Measurements from ENCODE around the gene RPS21.
A peak's percentile ranks its signal among the peaks of the same experiment; 100 is the strongest.

The RPS21 gene

GRCh38 chr20:62386383-62387218, at the start of gene RPS21:
Gene RPS21, plus strand, starts transcription at chr20:62387103. Its CDS starts 236 bp downstream, at chr20:62387339.
- H3K4me1 Mint-ChIP-seq = peaks cover 46% of the 10 kb centered on the region
- peak; percentile 96 for DNase-seq
- H3K27ac Mint-ChIP-seq = peak within 1 kb of the TSS; percentile 95
- H3K9me3 Mint-ChIP-seq = peaks cover 4% of the 10 kb centered on the region
- peaks cover 46% of the 10 kb centered on the region for H3K36me3 Mint-ChIP-seq
- H3K4me3 Mint-ChIP-seq = peak within 1 kb of the TSS; percentile 93
- no peaks in the 10 kb centered on the region for H3K27me3 Mint-ChIP-seq
- CTCF ChIA-PET = interaction anchor here (0.9 to 1.2 kb wide), 2 partner anchors 14 to 86 kb away, joined by 3 to 5 read pairs; no protein-coding TSS in a partner anchor

- CTCF ChIA-PET = no interaction called here
- H3K4me3 Mint-ChIP-seq = no peak overlapping the region
- DNase-seq = no peak
Observed at GRCh38 chr20:62337558-62338293, 49.2 kb upstream of the RPS21 start.

GRCh38 chr20:62338294-62338620, 48.6 kb upstream of the RPS21 start:
- H3K4me1 Mint-ChIP-seq = no peaks in the 10 kb centered on the region
- no peak for DNase-seq
- no peaks in the 10 kb centered on the region for H3K9me3 Mint-ChIP-seq
- peaks cover 16% of the 10 kb centered on the region for H3K27me3 Mint-ChIP-seq
- no peak overlapping the region for H3K4me3 Mint-ChIP-seq
- no peaks in the 10 kb centered on the region for H3K36me3 Mint-ChIP-seq
- CTCF ChIA-PET = no interaction called here
- H3K27ac Mint-ChIP-seq = no peak overlapping the region

More at GRCh38 chr20:62337558-62338293, 49.2 kb upstream of the RPS21 start:
- H3K27me3 Mint-ChIP-seq = peaks cover 16% of the 10 kb centered on the region
- H3K36me3 Mint-ChIP-seq = no peaks in the 10 kb centered on the region
- H3K4me1 Mint-ChIP-seq = no peaks in the 10 kb centered on the region
- H3K9me3 Mint-ChIP-seq = no peaks in the 10 kb centered on the region
- no peak overlapping the region for H3K27ac Mint-ChIP-seq

- Mint-ChIP-seq H3K27ac (no peak overlapping the region), H3K27me3 (peaks cover 19% of the 10 kb centered on the region), H3K9me3 (no peaks in the 10 kb centered on the region), H3K4me3 (no peak overlapping the region), H3K36me3 (no peaks in the 10 kb centered on the region), H3K4me1 (no peaks in the 10 kb centered on the region)
- CTCF ChIA-PET = no interaction called here
- DNase-seq = no peak
Observed at GRCh38 chr20:62339647-62340062, 47.2 kb upstream of the RPS21 start.

- Mint-ChIP-seq H3K27me3 (peaks cover 14% of the 10 kb centered on the region), H3K4me1 (no peaks in the 10 kb centered on the region), H3K36me3 (no peaks in the 10 kb centered on the region), H3K9me3 (peaks cover 2% of the 10 kb centered on the region), H3K27ac (no peak overlapping the region), H3K4me3 (no peak overlapping the region)
- DNase-seq = no peak
- CTCF ChIA-PET = no interaction called here
Observed at GRCh38 chr20:62342910-62343309, 44.0 kb upstream of the RPS21 start.

- CTCF ChIA-PET = no interaction called here
- no peak overlapping the region for H3K4me3 Mint-ChIP-seq
Observed at GRCh38 chr20:62344092-62344491, 42.8 kb upstream of the RPS21 start.

GRCh38 chr20:62344782-62345181, 42.1 kb upstream of the RPS21 start:
- H3K4me3 Mint-ChIP-seq = no peak overlapping the region
- no peak overlapping the region for H3K27ac Mint-ChIP-seq
- H3K9me3 Mint-ChIP-seq = peaks cover 12% of the 10 kb centered on the region
- peaks cover 6% of the 10 kb centered on the region for H3K27me3 Mint-ChIP-seq
- no peaks in the 10 kb centered on the region for H3K4me1 Mint-ChIP-seq
- no peak for DNase-seq
- CTCF ChIA-PET = no interaction called here
- H3K36me3 Mint-ChIP-seq = peaks cover 2% of the 10 kb centered on the region

More at GRCh38 chr20:62344092-62344491, 42.8 kb upstream of the RPS21 start:
- Mint-ChIP-seq H3K27ac (no peak overlapping the region), H3K27me3 (peaks cover 8% of the 10 kb centered on the region), H3K36me3 (no peaks in the 10 kb centered on the region), H3K9me3 (peaks cover 9% of the 10 kb centered on the region), H3K4me1 (no peaks in the 10 kb centered on the region)
- DNase-seq = no peak

GRCh38 chr20:62345681-62346370, 41.1 kb upstream of the RPS21 start:
- H3K4me3 Mint-ChIP-seq = no peak overlapping the region
- peaks cover 3% of the 10 kb centered on the region for H3K27me3 Mint-ChIP-seq
- H3K27ac Mint-ChIP-seq = no peak overlapping the region
- CTCF ChIA-PET = no interaction called here
- peaks cover 12% of the 10 kb centered on the region for H3K9me3 Mint-ChIP-seq
- H3K36me3 Mint-ChIP-seq = peaks cover 2% of the 10 kb centered on the region
- H3K4me1 Mint-ChIP-seq = no peaks in the 10 kb centered on the region
- DNase-seq = no peak

GRCh38 chr20:62346398-62347150, 40.3 kb upstream of the RPS21 start:
- H3K4me3 Mint-ChIP-seq = no peak overlapping the region
- peaks cover 3% of the 10 kb centered on the region for H3K27me3 Mint-ChIP-seq
- H3K27ac Mint-ChIP-seq = no peak overlapping the region
- H3K9me3 Mint-ChIP-seq = peaks cover 12% of the 10 kb centered on the region
- peaks cover 2% of the 10 kb centered on the region for H3K36me3 Mint-ChIP-seq
- CTCF ChIA-PET = no interaction called here
- no peak for DNase-seq
- no peaks in the 10 kb centered on the region for H3K4me1 Mint-ChIP-seq

GRCh38 chr20:62347151-62347404, 39.8 kb upstream of the RPS21 start:
- no peak overlapping the region for H3K4me3 Mint-ChIP-seq
- peaks cover 3% of the 10 kb centered on the region for H3K27me3 Mint-ChIP-seq
- H3K27ac Mint-ChIP-seq = no peak overlapping the region
- CTCF ChIA-PET = no interaction called here
- peaks cover 12% of the 10 kb centered on the region for H3K9me3 Mint-ChIP-seq
- peaks cover 2% of the 10 kb centered on the region for H3K36me3 Mint-ChIP-seq
- no peak for DNase-seq
- H3K4me1 Mint-ChIP-seq = no peaks in the 10 kb centered on the region

- CTCF ChIA-PET = no interaction called here
- H3K9me3 Mint-ChIP-seq = peaks cover 12% of the 10 kb centered on the region
- no peak overlapping the region for H3K27ac Mint-ChIP-seq
- no peak for DNase-seq
- peaks cover 3% of the 10 kb centered on the region for H3K27me3 Mint-ChIP-seq
- no peak overlapping the region for H3K4me3 Mint-ChIP-seq
- H3K4me1 Mint-ChIP-seq = no peaks in the 10 kb centered on the region
- H3K36me3 Mint-ChIP-seq = peaks cover 2% of the 10 kb centered on the region
Observed at GRCh38 chr20:62347445-62347844, 39.5 kb upstream of the RPS21 start.

- Mint-ChIP-seq H3K4me3 (no peak overlapping the region), H3K36me3 (peaks cover 2% of the 10 kb centered on the region), H3K9me3 (peaks cover 12% of the 10 kb centered on the region), H3K27me3 (peaks cover 3% of the 10 kb centered on the region), H3K27ac (no peak overlapping the region), H3K4me1 (no peaks in the 10 kb centered on the region)
- CTCF ChIA-PET = no interaction called here
- no peak for DNase-seq
Observed at GRCh38 chr20:62348604-62349003, 38.3 kb upstream of the RPS21 start.

- Mint-ChIP-seq H3K4me1 (no peaks in the 10 kb centered on the region), H3K9me3 (peaks cover 12% of the 10 kb centered on the region), H3K36me3 (peaks cover 2% of the 10 kb centered on the region), H3K27me3 (no peaks in the 10 kb centered on the region), H3K4me3 (no peak overlapping the region), H3K27ac (no peak overlapping the region)
- CTCF ChIA-PET = no interaction called here
- no peak for DNase-seq
Observed at GRCh38 chr20:62349556-62350097, 37.3 kb upstream of the RPS21 start.

GRCh38 chr20:62350098-62350628, 36.7 kb upstream of the RPS21 start:
- Mint-ChIP-seq H3K36me3 (peaks cover 2% of the 10 kb centered on the region), H3K27ac (no peak overlapping the region), H3K4me3 (no peak overlapping the region), H3K27me3 (no peaks in the 10 kb centered on the region), H3K4me1 (no peaks in the 10 kb centered on the region), H3K9me3 (peaks cover 12% of the 10 kb centered on the region)
- no peak for DNase-seq
- CTCF ChIA-PET = no interaction called here
